Left cardiac atrium (tissue), 4 donors: Measurements from ENCODE around the gene TSPAN17. TPM values are rescaled to one million over a fixed set of nuclear protein-coding genes. Genes with fewer than 3 reads are reported as not detected.

Experiments
- ATAC-seq, 2 donors: fragments of 200-7000 bp; cut with Tn5 transposase; one replicate each; pipeline ENCODE4 v1.9.1; 2020; ENCODE audit warnings: mild to moderate bottlenecking in 2 of 2, moderate library complexity in 2 of 2
- DNase-seq: peaks from one replicate; pipeline ENCODE4 v3.0.0-alpha.2; 2020
- intact Hi-C, 2 donors: fragments of 100-400 bp; cut with DNase I; formaldehyde crosslinking; loops; one replicate each; pipeline versions ENCODE4 v1.14.1 to v1.15.1; 2022 to 2023
- total RNA-seq, 2 donors: library from RNA; stranded (reverse); fragmentation: NEBNext Ultra II Directional; extraction: Animal tissue kit (Norgen Biotek cat#: 25700); gene quantifications; one replicate each; pipeline ENCODE4 v1.2.1, GENCODE V29; 2021
- donor health status: DM: no; HTN: yes; CAD: no.
- donor health status: DM: no; HTN: yes; CAD: no; lungs with severe emphysema.
- donor health status: DM: yes; HTN: yes; CAD: no.
- donor health status: Dilated cardiomyopathy.

The TSPAN17 gene
- total RNA-seq, 2 donors from 2014 or later = 21.2 to 25.6 TPM

DNA sequence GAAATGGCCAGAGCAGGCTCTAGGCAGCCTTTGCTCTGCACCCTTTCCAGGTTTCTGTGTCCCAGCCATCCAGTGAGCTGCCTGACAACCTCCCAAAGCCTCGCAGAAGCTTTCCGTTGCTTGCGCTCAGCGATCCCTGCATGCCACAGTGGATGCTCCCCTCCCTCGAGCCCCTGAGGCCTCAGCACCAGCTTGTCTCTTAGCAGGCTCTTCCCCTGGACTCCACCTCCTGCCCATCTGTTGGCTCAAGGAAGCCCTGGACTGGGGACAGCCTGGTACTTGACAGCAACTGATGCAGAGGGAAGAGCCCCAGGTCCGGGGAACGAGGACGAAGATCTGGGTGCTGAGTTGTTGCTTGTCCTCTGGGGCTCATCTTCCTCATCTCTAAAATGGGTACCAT is 23.2 kb downstream of the TSPAN17 start:
- intact Hi-C loops = no loop called here
- DNase-seq (peak; percentile 6), ATAC-seq (no peak)

DNA sequence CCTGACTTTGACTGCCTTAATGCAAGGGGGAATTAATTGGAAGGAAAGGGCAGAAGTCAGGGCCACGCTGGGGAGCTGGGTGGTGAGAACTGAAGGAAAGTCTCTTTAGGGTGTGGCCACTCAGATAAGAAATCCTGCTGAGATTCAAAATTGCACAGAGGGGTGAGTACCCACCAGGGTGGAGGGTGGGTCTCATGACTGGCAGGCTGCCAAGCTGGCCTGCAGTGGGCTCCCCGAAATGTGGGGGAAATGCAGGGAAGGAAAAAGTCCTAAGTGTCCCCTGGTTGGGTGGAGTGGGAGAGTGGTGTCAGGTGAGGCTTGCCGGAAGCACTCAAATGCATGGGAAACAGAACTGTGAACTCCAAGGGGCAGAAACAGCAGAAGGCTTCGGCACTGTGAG is 24.1 kb downstream of the TSPAN17 start:
- intact Hi-C loops = no loop called here
- no peak for DNase-seq
- ATAC-seq = no peak

GRCh38 chr5:176671890-176672747 is 24.8 kb downstream of the TSPAN17 start:
- peak; percentile 1 for DNase-seq
- ATAC-seq = no peak
- intact Hi-C loops = no loop called here

- intact Hi-C loops = no loop called here
- ATAC-seq (no peak), DNase-seq (peak; percentile 10)
These were observed 26.6 kb downstream of the TSPAN17 start for GRCh38 chr5:176673651-176674583.

GRCh38 chr5:176674799-176675198 is 27.5 kb downstream of the TSPAN17 start:
- DNase-seq (peak; percentile 7), ATAC-seq (no peak)
- intact Hi-C loops = no loop called here

DNA sequence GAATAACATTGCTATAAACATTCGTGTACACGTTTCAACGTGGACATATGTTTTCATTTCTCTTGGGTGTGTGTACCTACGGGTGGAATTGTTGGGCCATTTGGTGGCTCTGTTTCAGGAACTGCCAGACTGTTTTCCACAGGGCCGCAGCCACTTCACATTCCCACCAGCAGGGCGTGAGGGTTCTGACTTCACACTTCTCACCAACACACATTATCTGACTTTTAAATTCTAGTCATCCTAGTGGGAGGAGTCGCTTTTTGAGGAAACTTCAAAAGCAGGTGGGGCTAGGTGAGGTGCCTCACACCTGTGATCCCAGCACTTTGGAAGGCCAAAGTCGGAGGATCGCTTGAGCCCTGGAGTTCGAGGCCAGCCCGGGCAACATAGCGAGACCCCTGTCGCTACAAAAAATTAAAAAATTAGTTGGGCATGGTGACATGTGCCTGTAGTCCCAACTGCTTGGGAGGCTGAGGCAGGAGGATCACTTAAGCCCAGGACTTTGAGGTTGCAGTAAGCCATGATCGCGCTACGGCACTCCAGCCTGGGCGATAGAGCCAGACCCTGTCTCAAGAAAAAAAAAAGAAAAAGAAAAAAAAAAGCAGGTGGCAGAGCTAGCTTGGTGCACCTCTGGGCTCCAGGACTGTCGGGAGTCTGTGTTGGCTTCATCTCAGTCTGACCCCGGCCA is 28.5 kb downstream of the TSPAN17 start:
- DNase-seq (no peak), ATAC-seq (no peak)
- intact Hi-C loops = no loop called here

DNA sequence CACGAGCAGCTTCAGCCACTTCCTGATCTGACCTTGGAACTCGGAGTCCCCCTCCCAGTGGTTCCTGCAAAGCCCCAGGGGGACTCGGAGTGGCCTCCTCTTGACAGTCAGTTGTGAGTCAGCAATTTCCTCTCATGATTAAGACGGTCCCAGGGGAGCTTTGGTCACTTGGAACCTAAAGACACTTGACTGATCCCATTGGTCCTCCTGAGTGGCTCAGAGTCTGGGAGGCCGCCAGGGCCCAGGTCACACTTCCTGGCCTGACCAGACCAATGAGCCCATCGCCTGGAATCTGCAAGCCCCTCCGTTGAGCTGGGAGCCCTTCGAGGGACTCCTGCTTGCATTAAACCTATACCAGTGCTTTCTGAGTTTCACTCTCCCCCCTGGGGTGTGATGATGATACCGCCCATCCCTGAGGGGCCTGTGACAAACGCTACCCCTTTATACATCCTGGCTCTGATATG is 29.1 kb downstream of the TSPAN17 start:
- intact Hi-C loops = no loop called here
- DNase-seq (peak; percentile 57), ATAC-seq (peak; percentile 12 to 37)

- intact Hi-C loops = loop anchor here in 1 of 2 donors (1.0 kb wide), 1 partner anchor 18 kb away; no protein-coding TSS in a partner anchor
- DNase-seq = peak; percentile 54
These were observed 30.1 kb downstream of the TSPAN17 start for GRCh38 chr5:176677209-176677939.

GRCh38 chr5:176678584-176678983 is 31.3 kb downstream of the TSPAN17 start:
- intact Hi-C loops = no loop called here
- peak in 1 of 2 donors; percentile 6 for ATAC-seq
- peak; percentile 35 for DNase-seq

More at GRCh38 chr5:176677209-176677939, 30.1 kb downstream of the TSPAN17 start:
- peak; percentile 65 to 83 for ATAC-seq

- DNase-seq (peak; percentile 14), ATAC-seq (peak; percentile 36 to 61)
- intact Hi-C loops = no loop called here
These were observed 32.3 kb downstream of the TSPAN17 start for GRCh38 chr5:176679365-176680225.

- no peak for DNase-seq
- intact Hi-C loops = no loop called here
- ATAC-seq = no peak
These were observed 32.9 kb downstream of the TSPAN17 start for GRCh38 chr5:176680226-176680563.

GRCh38 chr5:176682016-176682531 is 34.8 kb downstream of the TSPAN17 start:
- intact Hi-C loops = no loop called here
- no peak for ATAC-seq
- no peak for DNase-seq

GRCh38 chr5:176685010-176685409 is 37.7 kb downstream of the TSPAN17 start:
- intact Hi-C loops = no loop called here
- ATAC-seq = no peak

DNA sequence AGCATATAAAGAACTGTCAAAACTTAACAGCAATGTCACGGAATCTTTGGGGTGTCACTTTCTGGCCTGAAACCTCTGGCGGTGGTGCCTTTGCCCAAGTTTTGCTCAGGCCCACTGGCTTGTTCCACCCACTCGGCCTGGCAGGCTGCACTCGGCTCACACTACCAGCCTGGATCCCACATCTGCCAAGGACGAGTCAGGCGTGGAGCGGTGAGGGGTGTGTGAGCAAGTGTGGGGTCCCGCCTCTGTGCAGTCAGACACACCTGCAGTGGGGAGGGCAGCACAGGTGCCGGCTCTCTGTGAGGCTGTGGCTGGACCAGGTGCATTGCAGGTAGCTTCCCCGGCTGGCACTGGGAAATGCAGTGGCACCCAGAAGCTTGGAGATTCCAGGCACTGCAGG is 40.0 kb downstream of the TSPAN17 start:
- ATAC-seq (no peak), DNase-seq (no peak)
- intact Hi-C loops = no loop called here

More at GRCh38 chr5:176685010-176685409, 37.7 kb downstream of the TSPAN17 start:
- DNase-seq = no peak

- no peak for ATAC-seq
- intact Hi-C loops = no loop called here
- no peak for DNase-seq
These were observed 40.6 kb downstream of the TSPAN17 start for GRCh38 chr5:176687881-176688280.

DNA sequence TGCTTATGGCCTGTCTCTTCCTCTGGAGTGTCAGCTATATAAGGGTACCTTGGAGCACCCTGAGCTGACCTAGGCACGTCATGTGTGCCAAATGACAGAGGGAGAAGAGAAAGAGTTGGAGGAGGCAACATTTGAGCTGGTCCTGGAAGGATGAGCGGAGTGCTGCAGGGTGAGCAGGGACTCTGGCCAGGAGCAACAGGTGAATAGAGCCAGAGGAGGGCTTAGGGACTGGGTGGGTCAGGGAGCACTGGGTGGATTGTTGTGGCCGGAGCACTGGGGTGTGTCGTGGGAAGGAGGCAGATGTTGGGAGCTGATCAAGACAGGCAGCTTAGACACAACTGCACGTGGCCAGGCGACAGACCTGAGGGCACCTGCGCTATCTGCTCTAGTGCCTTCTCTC is 43.6 kb downstream of the TSPAN17 start:
- intact Hi-C loops = no loop called here
- ATAC-seq = no peak
- DNase-seq = no peak

- no peak for DNase-seq
- intact Hi-C loops = no loop called here
- ATAC-seq = no peak
These were observed 44.2 kb downstream of the TSPAN17 start for GRCh38 chr5:176691524-176691923.

- intact Hi-C loops = no loop called here
- DNase-seq (no peak), ATAC-seq (no peak)
These were observed 45.0 kb downstream of the TSPAN17 start for GRCh38 chr5:176692326-176692725.
